CD4-positive, alpha-beta memory T cell (primary cell): ENCODE results near the gene NDUFS8. TPM values are rescaled to one million over a fixed set of nuclear protein-coding genes. Genes with fewer than 3 reads are reported as not detected.

Experiments
- CTCF ChIA-PET: fragments of 350-600 bp; sonication (Branson Sonifier 250); formaldehyde crosslinking; loops from one replicate; lab custom pipeline; 2021; ENCODE audit warnings: inconsistent platforms; ENCODE audit not compliant: partially characterized antibody; lab: Charles Lee
- POLR2A ChIA-PET: fragments of 350-600 bp; sonication (Branson Sonifier 250); formaldehyde crosslinking; loops from one replicate; lab custom pipeline; 2021; ENCODE audit not compliant: partially characterized antibody; lab: Charles Lee
- DNase-seq, 5 donors: peaks; one replicate each; pipeline versions ENCODE4 v3.0.0 to v3.0.0-alpha.2; 2020 to 2022; ENCODE audit warnings: mixed read lengths in 1 of 5
- H3K27ac ChIP-seq: one replicate; pipeline ENCODE4 v1.7.0; 2013; ENCODE audit warnings: low read depth, low read length
- H3K27me3 ChIP-seq: 2 replicates; pipeline ENCODE4 v1.7.0; 2013; ENCODE audit warnings: mild to moderate bottlenecking, low read length, moderate library complexity; ENCODE audit not compliant: insufficient read depth
- H3K36me3 ChIP-seq: 2 replicates; pipeline ENCODE4 v1.7.0; 2013; ENCODE audit warnings: mild to moderate bottlenecking, low read length, moderate library complexity; ENCODE audit not compliant: insufficient read depth
- H3K4me1 ChIP-seq: 2 replicates; pipeline ENCODE4 v1.7.0; 2013; ENCODE audit warnings: mild to moderate bottlenecking, low read length, moderate library complexity; ENCODE audit not compliant: insufficient read depth
- H3K4me3 ChIP-seq, 2 donors: one replicate each; pipeline ENCODE4 v1.7.0; 2013; ENCODE audit warnings: low read length in 2 of 2, mild to moderate bottlenecking in 1 of 2
- H3K9me3 ChIP-seq, 2 donors: one replicate each; pipeline ENCODE4 v1.7.0; 2013; ENCODE audit warnings: low read length in 2 of 2, control low read depth in 1 of 2; ENCODE audit not compliant: control insufficient read depth in 1 of 2
- H3K27ac Mint-ChIP-seq, 7 donors: one replicate each; pipeline ENCODE4 v1.8.0; 2020 to 2021; ENCODE audit warnings: mixed read lengths in 7 of 7, mild to moderate bottlenecking in 6 of 7, inconsistent platforms in 3 of 7, moderate library complexity in 3 of 7
- H3K27me3 Mint-ChIP-seq, 2 donors: one replicate each; pipeline ENCODE4 v1.8.0; 2020 to 2021; ENCODE audit warnings: mixed read lengths in 2 of 2
- H3K36me3 Mint-ChIP-seq, 2 donors: one replicate each; pipeline ENCODE4 v1.8.0; 2020 to 2021; ENCODE audit warnings: mixed read lengths in 2 of 2, inconsistent platforms in 1 of 2, mild to moderate bottlenecking in 1 of 2
- H3K4me1 Mint-ChIP-seq, 4 donors: one replicate each; pipeline ENCODE4 v1.8.0; 2020 to 2021; ENCODE audit warnings: mixed read lengths in 4 of 4, mild to moderate bottlenecking in 1 of 4
- H3K4me3 Mint-ChIP-seq, 8 donors: one replicate each; pipeline ENCODE4 v1.8.0; 2020 to 2021; ENCODE audit warnings: mixed read lengths in 8 of 8, mild to moderate bottlenecking in 7 of 8, moderate library complexity in 6 of 8, inconsistent platforms in 3 of 8
- H3K9me3 Mint-ChIP-seq, 8 donors: one replicate each; pipeline ENCODE4 v1.8.0; 2020 to 2021; ENCODE audit warnings: mixed read lengths in 8 of 8, mild to moderate bottlenecking in 5 of 8, inconsistent platforms in 3 of 8, moderate library complexity in 1 of 8
- intact Hi-C: fragments of 100-400 bp; cut with micrococcal nuclease; formaldehyde crosslinking; loops from one replicate; pipeline ENCODE4 v1.15.1; 2023
- polyA plus RNA-seq, 2 donors: library from polyadenylated mRNA; unstranded; fragments of 300-500 nt; fragmentation: Illumina TruSeq; gene quantifications; one replicate each; pipeline ENCODE4 v1.2.3, GENCODE V29; 2021
- total RNA-seq, 2 experiments: library from RNA; stranded (reverse); gene quantifications; one replicate each; pipeline ENCODE4 v1.2.3, GENCODE V29; 2021

The NDUFS8 gene
- total and polyA plus RNA-seq, 4 experiments from 2014 or later = 70.0 to 143 (median 109) TPM

DNA sequence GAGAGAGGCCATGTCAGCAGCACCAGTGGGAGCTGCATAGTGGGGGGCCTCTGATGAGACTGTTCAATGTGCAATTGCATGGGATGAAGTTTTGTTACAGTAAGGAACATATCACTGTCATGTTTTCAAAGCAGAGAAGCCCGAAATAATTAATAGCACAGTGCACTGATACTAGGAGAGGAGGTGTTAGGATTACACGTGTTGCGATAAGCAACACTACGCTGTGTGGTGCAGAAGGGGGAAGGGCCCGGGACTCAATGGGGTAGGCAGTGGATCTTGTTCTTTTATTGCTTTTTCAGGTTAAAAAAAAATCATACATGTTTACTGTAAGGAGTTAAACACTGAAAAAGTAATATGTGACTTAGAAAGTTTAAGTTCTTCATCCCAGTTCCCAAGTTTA, 37.5 kb downstream of the NDUFS8 start:
- peaks cover 0 to 3% of the 10 kb centered on the region in 2 donors for H3K36me3 Mint-ChIP-seq
- H3K27me3 Mint-ChIP-seq = no peaks in the 10 kb centered on the region
- Histone ChIP-seq H3K9me3 (no peaks in the 10 kb centered on the region), H3K27me3 (no peaks in the 10 kb centered on the region), H3K4me3 (no peak overlapping the region), H3K4me1 (no peaks in the 10 kb centered on the region), H3K27ac (no peak overlapping the region), H3K36me3 (no peaks in the 10 kb centered on the region)
- intact Hi-C loops = no loop called here
- no peak overlapping the region for H3K27ac Mint-ChIP-seq
- POLR2A ChIA-PET = no interaction called here
- no peaks in the 10 kb centered on the region for H3K4me1 Mint-ChIP-seq
- H3K4me3 Mint-ChIP-seq = no peak overlapping the region
- no peak for DNase-seq
- no peaks in the 10 kb centered on the region for H3K9me3 Mint-ChIP-seq
- CTCF ChIA-PET = no interaction called here

DNA sequence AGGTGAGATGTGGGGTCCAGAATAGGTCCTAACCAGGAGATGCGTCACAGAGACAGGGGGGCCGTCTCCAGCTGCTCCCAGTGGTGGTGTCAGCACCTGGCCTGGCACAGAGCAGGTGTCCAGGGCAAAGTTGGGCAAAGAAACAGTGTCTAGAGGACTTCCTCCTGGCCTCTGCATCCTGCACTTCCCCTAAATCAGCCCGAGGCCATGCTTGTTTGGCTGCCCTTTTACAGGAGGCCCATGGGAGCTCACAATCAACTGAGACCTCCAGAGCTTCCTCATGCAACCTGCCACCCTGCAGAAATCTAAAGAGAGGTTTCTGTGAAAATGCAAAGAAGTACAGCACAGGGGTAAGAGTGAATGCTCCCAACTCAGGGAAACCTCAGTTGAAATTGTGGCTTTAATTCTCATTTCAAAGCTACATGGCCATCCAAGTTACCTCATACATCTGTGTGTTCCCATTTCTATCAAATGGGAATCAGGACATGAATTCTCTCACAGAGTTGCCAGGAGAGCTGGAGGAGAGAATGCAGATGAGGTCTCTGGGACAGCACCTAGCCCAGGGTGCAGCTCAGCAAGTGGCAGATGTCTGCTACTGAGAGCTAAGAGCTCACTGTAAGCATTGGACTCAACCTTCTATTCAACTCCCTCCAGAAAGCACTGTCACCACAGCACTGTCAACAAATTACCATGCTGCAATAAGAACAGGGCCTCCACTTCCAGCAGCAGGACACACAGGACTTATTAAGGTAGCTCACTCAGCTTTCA, 41.0 kb downstream of the NDUFS8 start:
- Mint-ChIP-seq H3K9me3 (no peaks in the 10 kb centered on the region), H3K4me3 (no peak overlapping the region), H3K27me3 (no peaks in the 10 kb centered on the region), H3K4me1 (no peaks in the 10 kb centered on the region), H3K36me3 (peaks cover 0 to 3% of the 10 kb centered on the region in 2 donors), H3K27ac (no peak overlapping the region)
- no peaks in the 10 kb centered on the region for H3K9me3 ChIP-seq
- no peaks in the 10 kb centered on the region for H3K27me3 ChIP-seq
- no peaks in the 10 kb centered on the region for H3K36me3 ChIP-seq
- H3K27ac ChIP-seq = no peak overlapping the region
- POLR2A ChIA-PET = no interaction called here
- no peaks in the 10 kb centered on the region for H3K4me1 ChIP-seq
- intact Hi-C loops = no loop called here
- CTCF ChIA-PET = no interaction called here
- DNase-seq = no peak
- no peak overlapping the region for H3K4me3 ChIP-seq

- Histone ChIP-seq H3K4me3 (no peak overlapping the region), H3K27me3 (no peaks in the 10 kb centered on the region), H3K9me3 (no peaks in the 10 kb centered on the region), H3K36me3 (no peaks in the 10 kb centered on the region), H3K27ac (no peak overlapping the region), H3K4me1 (no peaks in the 10 kb centered on the region)
- no peaks in the 10 kb centered on the region for H3K9me3 Mint-ChIP-seq
- no peaks in the 10 kb centered on the region for H3K4me1 Mint-ChIP-seq
- DNase-seq = no peak
- no peaks in the 10 kb centered on the region for H3K27me3 Mint-ChIP-seq
- intact Hi-C loops = no loop called here
- no peaks in the 10 kb centered on the region for H3K36me3 Mint-ChIP-seq
- no peak overlapping the region for H3K27ac Mint-ChIP-seq
- CTCF ChIA-PET = no interaction called here
- POLR2A ChIA-PET = no interaction called here
- H3K4me3 Mint-ChIP-seq = no peak overlapping the region
Measured at GRCh38 chr11:68074584-68075352, 44.3 kb downstream of the NDUFS8 start.

- no peaks in the 10 kb centered on the region for H3K9me3 ChIP-seq
- H3K27me3 Mint-ChIP-seq = no peaks in the 10 kb centered on the region
- no peaks in the 10 kb centered on the region for H3K9me3 Mint-ChIP-seq
- peaks cover 0 to 4% of the 10 kb centered on the region in 2 donors for H3K36me3 Mint-ChIP-seq
- no peak overlapping the region for H3K4me3 Mint-ChIP-seq
- H3K27me3 ChIP-seq = no peaks in the 10 kb centered on the region
- CTCF ChIA-PET = no interaction called here
- no peak overlapping the region for H3K4me3 ChIP-seq
- no peaks in the 10 kb centered on the region for H3K4me1 ChIP-seq
- H3K27ac ChIP-seq = no peak overlapping the region
- POLR2A ChIA-PET = no interaction called here
- no peaks in the 10 kb centered on the region for H3K4me1 Mint-ChIP-seq
- no peak for DNase-seq
- intact Hi-C loops = no loop called here
- H3K36me3 ChIP-seq = no peaks in the 10 kb centered on the region
- H3K27ac Mint-ChIP-seq = peak overlapping the region in 1 of 7 donors; percentile 54
Measured at GRCh38 chr11:68076371-68077042, 46.0 kb downstream of the NDUFS8 start.

GRCh38 chr11:68077617-68078582, 47.4 kb downstream of the NDUFS8 start:
- CTCF ChIA-PET = no interaction called here
- Histone ChIP-seq H3K27me3 (no peaks in the 10 kb centered on the region), H3K4me3 (no peak overlapping the region), H3K9me3 (no peaks in the 10 kb centered on the region), H3K36me3 (no peaks in the 10 kb centered on the region), H3K4me1 (no peaks in the 10 kb centered on the region), H3K27ac (no peak overlapping the region)
- peak overlapping the region in 1 of 7 donors; percentile 36 for H3K27ac Mint-ChIP-seq
- no peak for DNase-seq
- H3K4me1 Mint-ChIP-seq = no peaks in the 10 kb centered on the region
- peaks cover 0 to 4% of the 10 kb centered on the region in 2 donors for H3K36me3 Mint-ChIP-seq
- intact Hi-C loops = no loop called here
- H3K9me3 Mint-ChIP-seq = no peaks in the 10 kb centered on the region
- POLR2A ChIA-PET = no interaction called here
- H3K27me3 Mint-ChIP-seq = no peaks in the 10 kb centered on the region
- H3K4me3 Mint-ChIP-seq = no peak overlapping the region

DNA sequence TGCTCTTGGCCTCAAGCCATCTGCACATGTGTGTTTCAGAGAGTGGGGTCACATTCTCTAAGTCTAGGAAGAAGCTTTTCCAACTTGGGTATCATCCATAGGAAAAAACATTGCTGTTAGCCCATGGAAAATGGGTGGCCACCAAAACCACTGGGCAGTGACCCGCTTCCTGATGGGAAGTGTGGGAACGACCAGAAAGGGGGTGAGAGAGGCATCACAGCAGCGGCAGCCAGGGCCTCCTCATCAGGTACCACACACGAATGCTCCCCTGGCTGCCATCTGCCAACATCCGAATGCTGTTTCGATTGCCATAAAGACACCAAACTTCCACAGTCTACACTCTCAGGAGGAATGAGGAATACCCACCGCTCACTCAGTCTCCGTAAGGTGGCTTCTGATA, 50.4 kb downstream of the NDUFS8 start:
- peaks cover 0 to 4% of the 10 kb centered on the region in 2 donors for H3K36me3 Mint-ChIP-seq
- no peaks in the 10 kb centered on the region for H3K9me3 ChIP-seq
- no peak overlapping the region for H3K4me3 Mint-ChIP-seq
- ChIA-PET CTCF (no interaction called here), POLR2A (no interaction called here)
- H3K4me3 ChIP-seq = no peak overlapping the region
- H3K9me3 Mint-ChIP-seq = no peaks in the 10 kb centered on the region
- H3K27ac Mint-ChIP-seq = no peak overlapping the region
- H3K4me1 Mint-ChIP-seq = no peaks in the 10 kb centered on the region
- intact Hi-C loops = no loop called here
- no peaks in the 10 kb centered on the region for H3K27me3 ChIP-seq
- no peak overlapping the region for H3K27ac ChIP-seq
- no peaks in the 10 kb centered on the region for H3K36me3 ChIP-seq
- H3K4me1 ChIP-seq = no peaks in the 10 kb centered on the region
- no peak for DNase-seq
- no peaks in the 10 kb centered on the region for H3K27me3 Mint-ChIP-seq
